WTC11 (cell line): ENCODE results near the gene HNRNPLL. TPM values are rescaled to one million over a fixed set of nuclear protein-coding genes. Genes with fewer than 3 reads are reported as not detected.

Experiments
- ATAC-seq: fragments of 200-7000 bp; cut with Tn5 transposase; 2 replicates; pipeline ENCODE4 v1.10.0; 2021; ENCODE audit warnings: mild to moderate bottlenecking, moderate library complexity
- CTCF ChIA-PET: fragments of 300-600 bp; sonication (Branson Sonifier 250); formaldehyde crosslinking; loops from one replicate; lab custom pipeline; 2021; ENCODE audit warnings: antibody characterized with exemption; lab: Charles Lee
- POLR2A ChIA-PET: fragments of 350-600 bp; sonication (Branson Sonifier 250); formaldehyde crosslinking; loops from one replicate; lab custom pipeline; 2021; ENCODE audit warnings: antibody characterized with exemption; lab: Charles Lee
- DNase-seq: peaks from one replicate; pipeline ENCODE4 v3.0.0; 2021; ENCODE audit warnings: low spot score
- H3K27ac Mint-ChIP-seq: 2 replicates; pipeline ENCODE4 v1.8.0; 2021; ENCODE audit warnings: mixed read lengths
- H3K27me3 Mint-ChIP-seq: 2 replicates; pipeline ENCODE4 v1.8.0; 2021; ENCODE audit warnings: low read depth, mild to moderate bottlenecking, moderate library complexity, mixed read lengths
- H3K36me3 Mint-ChIP-seq: 2 replicates; pipeline ENCODE4 v1.8.0; 2021; ENCODE audit warnings: mixed read lengths
- H3K4me1 Mint-ChIP-seq: 2 replicates; pipeline ENCODE4 v1.8.0; 2022; ENCODE audit warnings: mixed read lengths
- H3K4me3 Mint-ChIP-seq: 2 replicates; pipeline ENCODE4 v1.8.0; 2021; ENCODE audit warnings: mild to moderate bottlenecking, moderate library complexity, mixed read lengths
- H3K9me3 Mint-ChIP-seq: 2 replicates; pipeline ENCODE4 v1.8.0; 2021; ENCODE audit warnings: mixed read lengths
- AFF4 ChIP-seq: sonication (generic); formaldehyde crosslinking; IDR thresholded peaks from 2 replicates; pipeline ENCODE4 v1.8.1; 2023; ENCODE audit warnings: mild to moderate bottlenecking, missing genetic modification reagents, borderline replicate concordance
- CBFB ChIP-seq: sonication (generic); formaldehyde crosslinking; IDR thresholded peaks from 2 replicates; pipeline ENCODE4 v1.8.1; 2022; ENCODE audit warnings: mild to moderate bottlenecking, low read depth, missing genetic modification reagents
- GTF2I ChIP-seq: fragments of 250-450 bp; sonication (Bioruptor Pico); conservative IDR thresholded peaks from 2 replicates; pipeline ENCODE4 v1.4.0; 2021; ENCODE audit warnings: mild to moderate bottlenecking
- HMGXB4 ChIP-seq: sonication (generic); formaldehyde crosslinking; IDR thresholded peaks from 2 replicates; pipeline ENCODE4 v1.8.1; 2023; ENCODE audit warnings: mild to moderate bottlenecking, moderate library complexity, missing genetic modification reagents
- PRDM15 ChIP-seq: sonication (generic); formaldehyde crosslinking; IDR thresholded peaks from 2 replicates; pipeline ENCODE4 v1.8.0; 2022; ENCODE audit warnings: missing genetic modification reagents
- TEAD1 ChIP-seq: sonication (generic); formaldehyde crosslinking; IDR thresholded peaks from 2 replicates; pipeline ENCODE4 v1.8.0; 2022; ENCODE audit warnings: mild to moderate bottlenecking, missing genetic modification reagents
- TP53 ChIP-seq: sonication (generic); formaldehyde crosslinking; IDR thresholded peaks from 2 replicates; pipeline ENCODE4 v1.8.1; 2023; ENCODE audit warnings: mild to moderate bottlenecking, missing genetic modification reagents
- ZBTB43 ChIP-seq: sonication (generic); formaldehyde crosslinking; IDR thresholded peaks from 2 replicates; pipeline ENCODE4 v1.8.1; 2023; ENCODE audit warnings: mild to moderate bottlenecking, missing genetic modification reagents
- ZMAT4 ChIP-seq: fragments of 250-450 bp; sonication (Bioruptor Pico); IDR thresholded peaks from 2 replicates; pipeline ENCODE4 v1.9.0; 2021; ENCODE audit warnings: mild to moderate bottlenecking
- ZNF281 ChIP-seq: sonication (generic); formaldehyde crosslinking; IDR thresholded peaks from 2 replicates; pipeline ENCODE4 v1.8.0; 2023; ENCODE audit warnings: mild to moderate bottlenecking, missing genetic modification reagents
- ZNF512 ChIP-seq: sonication (generic); formaldehyde crosslinking; IDR thresholded peaks from 2 replicates; pipeline ENCODE4 v1.8.1; 2022; ENCODE audit warnings: missing genetic modification reagents, borderline replicate concordance
- ZNF532 ChIP-seq: fragments of 250-450 bp; sonication (Bioruptor Pico); IDR thresholded peaks from 2 replicates; pipeline ENCODE4 v1.9.0; 2021; ENCODE audit warnings: mild to moderate bottlenecking, borderline replicate concordance
- total RNA-seq: library from RNA; stranded (reverse); gene quantifications from 3 replicates; pipeline ENCODE4 v1.2.3, GENCODE V29; 2021
- TF ChIP-seq, protein P1 (sequence below): sonication (generic); formaldehyde crosslinking; IDR thresholded peaks from 2 replicates; pipeline ENCODE4 v1.8.1; 2023; ENCODE audit warnings: mild to moderate bottlenecking, missing genetic modification reagents, moderate library complexity
- TF ChIP-seq, protein P2 (sequence below): sonication (generic); formaldehyde crosslinking; IDR thresholded peaks from 2 replicates; pipeline ENCODE4 v1.8.1; 2023; ENCODE audit warnings: mild to moderate bottlenecking, missing genetic modification reagents, moderate library complexity

Gene HNRNPLL
- total RNA-seq, 1 experiment from 2014 or later, result 65.3 TPM

DNA sequence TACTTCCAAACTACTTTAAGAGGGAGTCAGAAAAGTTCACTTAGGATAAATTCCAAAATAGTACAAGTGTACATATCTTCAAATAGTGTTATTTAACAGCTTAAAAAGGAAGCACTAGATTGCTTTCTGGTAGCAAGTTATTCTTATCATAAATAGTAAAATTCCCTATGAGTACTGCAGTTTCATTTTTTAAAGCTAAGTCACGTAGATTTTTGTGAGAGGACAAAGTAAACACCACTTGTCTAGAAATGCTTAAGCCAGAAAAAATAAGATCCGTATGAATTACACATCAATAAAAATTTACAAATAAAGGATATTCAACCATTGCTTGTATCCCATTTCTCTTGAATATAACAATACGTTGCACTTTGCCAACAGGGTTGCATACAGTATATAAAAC is 19.2 kb downstream of the HNRNPLL start:
- ChIA-PET CTCF (interaction anchor here (2.7 kb wide), 1 partner anchor 19 kb away, joined by 27 read pairs; the partner anchor contains the start of gene HNRNPLL), POLR2A (no interaction called here)
- no peak for TF ChIP-seq CBFB (CRISPR knock-in tag)
- no peak for TF ChIP-seq TP53 (CRISPR knock-in tag)
- no peak for TF ChIP-seq PRDM15 (CRISPR knock-in tag)
- no peak for TF ChIP-seq ZNF532 (CRISPR knock-in tag)
- no peak for TF ChIP-seq HMGXB4 (CRISPR knock-in tag)
- no peak for TF ChIP-seq GTF2I (CRISPR knock-in tag)
- TF ChIP-seq, protein P1, sequence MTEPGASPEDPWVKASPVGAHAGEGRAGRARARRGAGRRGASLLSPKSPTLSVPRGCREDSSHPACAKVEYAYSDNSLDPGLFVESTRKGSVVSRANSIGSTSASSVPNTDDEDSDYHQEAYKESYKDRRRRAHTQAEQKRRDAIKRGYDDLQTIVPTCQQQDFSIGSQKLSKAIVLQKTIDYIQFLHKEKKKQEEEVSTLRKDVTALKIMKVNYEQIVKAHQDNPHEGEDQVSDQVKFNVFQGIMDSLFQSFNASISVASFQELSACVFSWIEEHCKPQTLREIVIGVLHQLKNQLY (CRISPR knock-in tag), result no peak
- TF ChIP-seq ZNF281 (CRISPR knock-in tag), result no peak
- TF ChIP-seq ZMAT4, result no peak
- TF ChIP-seq ZBTB43 (CRISPR knock-in tag), result no peak
- TF ChIP-seq TEAD1 (CRISPR knock-in tag), result no peak
- TF ChIP-seq ZNF512 (CRISPR knock-in tag), result no peak
- TF ChIP-seq AFF4 (CRISPR knock-in tag), result no peak
- TF ChIP-seq, protein P2, sequence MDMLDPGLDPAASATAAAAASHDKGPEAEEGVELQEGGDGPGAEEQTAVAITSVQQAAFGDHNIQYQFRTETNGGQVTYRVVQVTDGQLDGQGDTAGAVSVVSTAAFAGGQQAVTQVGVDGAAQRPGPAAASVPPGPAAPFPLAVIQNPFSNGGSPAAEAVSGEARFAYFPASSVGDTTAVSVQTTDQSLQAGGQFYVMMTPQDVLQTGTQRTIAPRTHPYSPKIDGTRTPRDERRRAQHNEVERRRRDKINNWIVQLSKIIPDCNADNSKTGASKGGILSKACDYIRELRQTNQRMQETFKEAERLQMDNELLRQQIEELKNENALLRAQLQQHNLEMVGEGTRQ, result no peak
- H3K27ac Mint-ChIP-seq, result peak overlapping the region; percentile 64; the same call in 1 of the 2 replicates
- H3K4me3 Mint-ChIP-seq, result no peak overlapping the region
- no peak for ATAC-seq
- no peak for DNase-seq
- no peaks in the 10 kb centered on the region for H3K9me3 Mint-ChIP-seq
- H3K36me3 Mint-ChIP-seq, result peaks cover 33% of the 10 kb centered on the region
- peaks cover 49% of the 10 kb centered on the region for H3K4me1 Mint-ChIP-seq
- H3K27me3 Mint-ChIP-seq, result no peaks in the 10 kb centered on the region
